ENCODE measurements around the gene VIPR2.
"Not testable (repeated sequence)": the region's sequence is repeated elsewhere in the genome, so short reads cannot be mapped to it uniquely, and the experiment has no call there.

Gene VIPR2

DNA sequence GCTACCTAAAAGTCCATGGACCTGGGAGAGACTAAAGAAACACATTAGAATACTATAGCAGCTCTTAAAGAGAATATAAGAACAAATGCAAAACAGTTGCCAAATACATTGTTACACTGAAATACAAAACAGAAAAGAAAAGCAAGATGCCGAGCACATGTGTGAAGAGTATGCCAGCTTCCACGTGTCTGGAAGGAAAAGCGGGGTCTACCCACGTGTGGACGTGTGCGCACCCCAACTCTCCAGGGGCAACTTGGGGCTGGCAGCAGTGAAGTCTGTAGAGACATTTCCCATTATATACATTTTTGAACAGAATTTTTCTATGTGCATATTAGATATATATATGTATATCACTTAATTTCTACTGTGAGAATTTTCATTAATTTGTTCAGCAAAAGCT, 6.2 kb downstream of the VIPR2 start:
- DNase-seq = no peak

DNA sequence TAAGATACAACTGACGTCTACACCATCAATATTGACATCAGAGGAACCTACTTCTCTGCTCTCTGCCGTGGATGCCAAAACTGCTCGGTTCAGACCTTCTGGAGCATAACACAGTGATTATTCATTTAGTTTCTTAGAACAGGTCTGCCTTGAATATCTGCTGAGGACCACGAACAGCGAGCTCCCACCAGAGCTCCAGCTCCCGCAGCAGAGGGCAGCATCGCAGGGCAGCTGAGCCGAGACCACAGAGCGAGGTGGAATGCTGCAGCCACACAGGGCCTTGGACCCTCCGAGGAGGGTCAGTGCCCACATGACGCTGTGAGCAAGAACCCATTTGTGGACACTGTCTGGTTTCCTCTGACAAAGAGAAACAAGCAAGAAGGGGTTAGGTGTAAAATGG, 6.8 kb downstream of the VIPR2 start:
- no peak for DNase-seq

- no peak for DNase-seq
These were observed 7.8 kb downstream of the VIPR2 start for GRCh38 chr7:159136846-159137245.

- no peak for DNase-seq
These were observed 8.2 kb downstream of the VIPR2 start for GRCh38 chr7:159136442-159136841.

DNA sequence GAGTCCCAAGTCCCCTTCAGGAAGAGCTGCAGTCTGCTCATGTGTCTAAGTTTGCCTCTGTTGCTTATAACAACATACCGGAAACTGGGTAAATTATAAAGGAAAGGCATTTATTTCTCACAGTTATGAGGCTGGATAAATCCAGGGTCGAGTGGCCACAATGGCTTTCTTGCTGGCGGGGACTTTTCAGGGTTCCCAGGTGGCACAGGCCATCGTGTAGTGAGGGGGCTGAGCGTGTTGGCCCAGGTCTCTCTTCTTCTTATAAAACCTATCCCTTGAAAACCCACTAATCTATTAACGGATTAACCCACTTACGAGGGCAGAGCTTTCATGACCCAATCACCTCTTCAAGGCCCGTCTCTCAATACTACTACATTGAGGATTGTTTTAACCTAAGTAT, 8.7 kb downstream of the VIPR2 start:
- DNase-seq = no peak

GRCh38 chr7:159132670-159133443, 11.8 kb downstream of the VIPR2 start:
- not testable (repeated sequence) for DNase-seq

DNA sequence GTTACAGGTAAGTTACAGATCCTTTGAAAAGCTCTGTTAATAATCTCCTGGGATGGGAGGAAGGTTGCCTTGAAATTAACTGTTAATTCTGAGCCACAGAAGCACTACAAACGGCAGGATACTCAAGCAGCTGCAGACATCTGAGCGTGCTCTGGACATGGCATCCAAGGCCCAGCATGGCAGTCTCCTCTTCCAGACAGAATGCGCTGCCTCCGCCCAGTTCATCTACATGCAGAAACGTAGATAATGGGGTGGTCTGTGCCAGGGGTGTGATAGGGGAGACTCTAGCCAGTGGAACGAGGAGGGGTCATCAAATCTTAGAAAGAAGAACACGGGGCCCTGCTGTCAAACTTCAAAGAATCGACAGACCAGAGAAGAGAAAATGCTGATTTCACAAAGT, 13.8 kb downstream of the VIPR2 start:
- DNase-seq = no peak

- DNase-seq = no peak
These were observed 14.4 kb downstream of the VIPR2 start for GRCh38 chr7:159130199-159130775.

- DNase-seq = no peak
These were observed 15.9 kb downstream of the VIPR2 start for GRCh38 chr7:159128767-159129166.

GRCh38 chr7:159127691-159128642, 16.7 kb downstream of the VIPR2 start:
- no peak for DNase-seq

DNA sequence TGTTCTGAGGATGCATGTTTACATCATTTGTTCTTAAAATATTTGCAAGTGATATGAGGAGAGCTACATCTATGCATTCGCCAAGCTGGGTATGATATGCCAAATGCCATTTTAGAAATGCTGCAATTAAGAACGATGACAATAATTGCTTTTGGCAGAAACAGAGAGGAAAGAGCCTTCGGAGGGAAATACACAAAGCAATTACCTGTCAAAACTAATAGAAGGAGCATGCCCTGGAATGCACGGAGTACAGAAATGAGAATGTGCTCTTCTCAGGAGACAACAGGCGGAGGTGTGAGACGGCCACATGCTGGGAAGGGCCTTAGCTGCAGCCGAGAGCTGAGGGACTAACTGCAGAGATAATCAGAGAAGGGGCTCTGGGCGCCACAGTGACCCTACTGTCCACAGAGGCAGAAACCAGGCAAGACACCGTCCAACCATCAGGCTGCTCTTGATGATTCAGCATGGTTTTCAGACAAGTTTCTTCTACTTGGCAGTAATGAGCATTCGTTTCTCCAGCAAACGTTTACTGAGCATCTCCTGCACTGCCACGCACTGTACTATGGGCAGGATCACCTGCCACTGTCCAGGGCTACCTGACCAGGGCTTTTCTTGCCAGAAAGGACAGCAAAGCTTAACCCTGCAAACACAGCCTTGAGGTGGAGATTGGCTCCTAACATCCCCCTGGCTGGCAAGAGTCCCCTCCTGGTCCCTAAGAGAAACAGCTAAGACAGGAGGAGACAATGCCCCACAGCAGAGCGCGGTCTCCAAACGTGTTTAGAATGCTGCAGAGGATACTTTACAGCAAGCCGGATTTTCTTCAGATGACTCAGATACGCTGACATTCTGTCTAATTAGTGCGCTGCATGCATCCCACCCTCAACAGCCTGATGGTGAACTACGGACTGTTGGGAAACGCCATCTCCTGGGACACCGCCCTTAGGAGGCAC, 18.1 kb downstream of the VIPR2 start:
- DNase-seq = no peak

GRCh38 chr7:159125955-159126270, 18.8 kb downstream of the VIPR2 start:
- DNase-seq = no peak

GRCh38 chr7:159125104-159125954, 19.3 kb downstream of the VIPR2 start:
- no peak for DNase-seq

DNA sequence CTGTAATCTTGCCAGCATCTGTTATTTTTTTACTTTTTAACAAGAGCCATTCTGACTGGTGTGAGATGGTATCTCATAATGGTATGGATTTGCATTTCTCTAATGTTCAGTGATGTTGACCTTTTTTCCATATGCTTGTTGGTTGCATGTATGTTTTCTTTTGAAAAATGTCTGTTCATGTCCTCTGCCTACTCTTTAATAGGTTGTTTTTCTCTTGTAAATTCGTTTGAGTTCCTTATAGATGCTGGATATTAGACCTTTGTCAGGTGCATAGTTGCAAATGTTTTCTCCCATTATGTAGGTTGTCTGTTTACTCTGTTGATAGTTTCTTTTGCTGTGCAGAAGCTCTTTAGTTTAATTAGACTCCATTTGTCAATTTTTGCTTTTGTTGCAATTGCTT, 20.9 kb downstream of the VIPR2 start:
- DNase-seq = not testable (repeated sequence)

GRCh38 chr7:159123294-159123693, 21.4 kb downstream of the VIPR2 start:
- DNase-seq = not testable (repeated sequence)

DNA sequence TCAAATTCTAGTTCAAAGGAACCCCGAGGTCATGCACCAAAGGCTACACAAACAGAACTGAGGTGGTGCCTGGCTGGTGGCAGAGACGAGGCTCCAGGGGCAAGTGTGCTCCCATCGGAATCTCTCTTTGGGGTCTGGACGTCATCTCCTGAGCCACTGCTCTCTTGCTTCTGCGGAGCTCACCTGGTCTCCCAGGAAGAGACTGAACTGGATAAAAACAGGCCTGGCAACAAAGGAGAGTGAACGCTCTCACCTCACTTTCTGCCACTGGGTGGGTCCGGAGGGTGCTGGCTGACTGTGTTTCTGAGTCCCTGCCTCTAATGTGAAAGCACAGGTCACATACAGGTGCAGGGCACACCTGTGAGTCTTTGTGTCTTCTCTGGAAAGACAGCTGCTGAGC, 22.4 kb downstream of the VIPR2 start:
- no peak for DNase-seq

GRCh38 chr7:159121476-159121875, 23.2 kb downstream of the VIPR2 start:
- no peak for DNase-seq

DNA sequence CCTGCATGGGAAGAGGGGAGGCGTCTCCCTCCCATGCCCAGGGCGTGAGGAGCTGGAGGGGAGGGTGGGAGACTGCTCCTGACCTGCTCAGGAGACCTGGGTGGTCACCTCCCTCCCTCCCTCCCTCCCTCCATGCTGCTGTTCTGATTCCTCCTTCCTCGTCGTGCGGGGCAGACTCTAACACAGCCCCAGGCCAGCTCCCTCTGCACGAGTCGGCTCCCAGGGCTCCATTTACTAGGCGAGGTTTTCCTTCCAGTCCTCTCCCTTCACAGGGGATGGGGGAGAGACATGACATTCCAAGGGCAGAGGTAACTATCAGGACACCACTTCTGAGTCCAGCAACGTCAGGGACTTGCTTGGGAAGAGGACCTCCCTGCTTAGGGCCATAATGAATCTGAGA, 23.6 kb downstream of the VIPR2 start:
- no peak for DNase-seq

DNA sequence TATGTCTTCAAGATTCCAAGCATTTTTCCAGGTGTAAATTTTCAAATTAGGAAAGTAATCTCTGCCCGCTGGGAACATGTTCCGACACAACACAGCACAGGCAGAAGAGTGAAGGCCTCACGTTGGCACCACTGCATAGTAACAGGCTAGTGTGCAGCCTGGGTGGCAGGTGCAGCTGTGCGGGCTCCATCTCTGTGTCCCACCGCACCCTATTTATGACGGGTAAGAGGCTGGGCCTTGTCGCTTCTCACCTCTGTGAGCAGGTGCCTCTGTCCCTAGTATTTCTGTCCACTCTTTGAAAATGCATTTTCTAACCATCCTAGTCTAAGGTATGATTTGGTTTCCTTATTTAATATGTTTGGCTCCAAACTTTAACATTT, 24.1 kb downstream of the VIPR2 start:
- no peak for DNase-seq

DNA sequence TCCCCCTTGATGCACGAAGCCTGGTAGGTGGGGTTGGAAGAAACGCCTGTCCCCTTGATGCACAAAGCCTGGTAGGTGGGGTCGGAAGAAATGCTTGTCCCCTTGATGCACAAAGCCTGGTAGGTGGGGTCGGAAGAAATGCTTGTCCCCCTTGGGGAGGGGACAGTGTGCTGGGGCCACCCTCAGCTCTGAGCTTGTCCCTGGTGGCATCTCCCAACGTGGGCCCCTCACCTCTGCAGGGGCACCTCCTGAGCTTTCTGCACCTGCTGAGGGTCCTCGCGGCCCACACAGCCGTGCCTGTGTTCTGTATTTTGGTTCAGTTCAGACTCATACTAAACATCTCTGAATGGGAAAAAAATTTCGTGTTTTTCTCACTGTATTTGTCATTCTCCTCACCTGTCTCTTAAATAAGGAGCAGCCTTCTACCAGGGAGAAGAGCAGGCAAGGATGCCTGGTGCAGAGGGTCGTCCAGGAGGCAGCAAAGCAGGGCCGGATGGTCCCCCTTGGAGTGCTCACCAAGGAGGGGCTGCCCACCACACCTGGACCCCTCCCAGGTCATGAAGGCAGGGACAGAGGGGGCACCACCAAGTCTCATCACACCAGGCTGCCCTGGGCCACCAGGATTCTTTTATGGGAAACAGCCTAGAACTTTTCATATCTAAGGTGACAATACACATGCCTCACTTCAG, 24.7 kb downstream of the VIPR2 start:
- DNase-seq = no peak

Measured in EL (cell line).